Middle frontal gyrus (tissue), 1 donor: ENCODE data around the gene RMI2.

Experiments
- DNase-seq: peaks from one replicate; pipeline ENCODE4 v3.0.0-alpha.2; 2015; ENCODE audit warnings: low spot score; ENCODE audit errors: extremely low spot score

The RMI2 gene

GRCh38 chr16:11380836-11381235, 35.6 kb downstream of the RMI2 start:
- DNase-seq, result no peak

- no peak for DNase-seq
These were observed 38.4 kb downstream of the RMI2 start for GRCh38 chr16:11383481-11384183.

- DNase-seq, result no peak
These were observed 39.1 kb downstream of the RMI2 start for GRCh38 chr16:11384184-11384955.

DNA sequence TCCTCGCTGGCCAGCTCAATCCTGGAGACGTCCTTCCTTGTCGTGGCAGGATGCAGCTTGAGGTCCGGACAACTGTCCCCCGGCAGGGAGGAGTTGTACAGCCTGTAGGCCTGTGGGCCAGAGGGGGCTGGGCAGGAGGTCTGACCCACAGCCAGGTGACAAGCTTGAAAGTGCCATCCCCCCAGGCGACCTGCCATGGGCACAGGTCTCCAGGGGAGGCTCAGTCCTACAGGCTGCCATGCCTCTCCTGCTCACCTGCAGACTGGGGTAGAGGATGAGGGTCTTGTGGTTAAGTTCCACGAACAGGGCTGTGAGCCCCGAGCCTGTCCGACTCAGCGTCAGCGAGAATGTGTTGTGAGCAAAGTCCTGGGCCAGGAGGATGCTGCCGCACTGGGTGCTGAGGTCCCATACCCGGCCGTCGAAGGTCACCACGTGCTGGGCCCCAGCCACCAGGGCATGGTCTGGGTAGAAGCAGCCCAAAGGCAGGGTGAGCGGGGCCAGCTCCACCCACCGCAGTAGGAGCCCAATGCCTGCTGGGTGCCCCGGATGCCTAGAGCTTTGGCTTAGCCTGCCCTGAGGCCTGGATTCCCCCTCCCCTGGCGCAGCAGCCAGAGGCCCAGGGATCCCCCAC, 39.8 kb downstream of the RMI2 start:
- DNase-seq, result no peak

- no peak for DNase-seq
These were observed 40.9 kb downstream of the RMI2 start for GRCh38 chr16:11386054-11386680.

GRCh38 chr16:11386791-11387546, 41.7 kb downstream of the RMI2 start:
- DNase-seq, result no peak

GRCh38 chr16:11389083-11389482, 43.8 kb downstream of the RMI2 start:
- DNase-seq, result no peak

- no peak for DNase-seq
These were observed 44.6 kb downstream of the RMI2 start for GRCh38 chr16:11389631-11390565.

DNA sequence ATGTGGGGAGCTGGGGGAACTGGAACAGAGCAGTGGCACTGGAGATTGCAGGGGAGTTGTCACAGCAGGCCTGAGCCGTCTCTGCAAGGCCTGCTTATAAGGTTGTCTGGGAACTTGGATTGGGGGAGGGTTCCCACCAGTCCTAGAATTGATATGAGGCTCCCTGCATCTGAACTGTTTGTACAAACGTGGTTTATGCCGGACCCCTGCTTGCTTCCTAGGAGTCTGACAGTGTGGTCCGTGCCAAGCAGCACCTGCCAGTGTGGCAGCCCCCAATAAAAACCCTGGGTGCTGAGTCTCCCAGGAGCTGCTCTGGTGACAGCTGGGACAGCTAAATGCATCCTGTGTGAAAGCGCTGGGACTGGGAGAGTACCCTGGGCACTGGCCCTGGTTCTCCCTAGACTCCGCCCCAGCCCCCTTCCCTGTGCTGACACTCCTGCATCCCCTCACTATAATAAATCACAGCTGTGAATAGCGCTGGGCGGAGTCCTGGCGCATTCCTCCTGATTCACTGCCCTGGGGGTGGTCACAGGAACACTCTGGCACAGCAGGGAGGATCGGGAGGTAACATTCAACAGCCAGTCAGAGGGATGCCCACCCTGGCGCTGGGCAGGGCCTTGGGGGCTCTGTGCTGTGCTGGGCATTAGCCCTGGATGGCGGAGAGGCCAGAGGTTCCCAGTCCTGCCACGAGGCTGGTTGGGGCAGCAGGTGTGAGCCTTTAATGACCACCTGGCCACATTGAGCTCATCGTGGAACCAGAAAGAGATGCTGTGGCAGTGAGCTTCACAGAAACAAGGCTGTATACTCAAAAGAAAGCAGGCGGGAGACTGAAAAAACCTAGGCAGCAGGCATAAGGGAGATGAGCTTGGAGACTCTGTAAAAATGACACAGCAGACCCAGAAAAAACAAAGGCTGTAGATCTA, 45.6 kb downstream of the RMI2 start:
- DNase-seq, result no peak

DNA sequence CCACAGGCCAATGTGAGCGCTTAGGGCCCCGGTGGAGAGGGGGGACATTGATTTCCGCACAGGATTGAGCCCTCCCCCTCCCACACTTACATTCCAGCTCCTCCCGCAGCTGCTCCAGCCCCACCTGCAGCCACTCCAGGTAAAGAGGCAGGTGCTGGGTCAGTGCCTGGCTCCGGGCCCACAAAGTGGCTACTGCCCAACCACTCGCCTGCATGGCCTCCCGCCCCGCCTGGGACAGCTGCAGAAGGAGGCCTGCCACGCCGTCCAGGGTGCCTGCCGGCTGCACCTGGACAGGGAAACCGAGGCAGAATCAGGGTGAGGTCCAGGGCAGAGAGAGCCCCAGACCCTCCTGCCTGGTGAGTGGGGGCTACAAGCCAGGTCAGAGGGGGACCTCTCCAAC, 46.3 kb downstream of the RMI2 start:
- DNase-seq, result no peak

DNA sequence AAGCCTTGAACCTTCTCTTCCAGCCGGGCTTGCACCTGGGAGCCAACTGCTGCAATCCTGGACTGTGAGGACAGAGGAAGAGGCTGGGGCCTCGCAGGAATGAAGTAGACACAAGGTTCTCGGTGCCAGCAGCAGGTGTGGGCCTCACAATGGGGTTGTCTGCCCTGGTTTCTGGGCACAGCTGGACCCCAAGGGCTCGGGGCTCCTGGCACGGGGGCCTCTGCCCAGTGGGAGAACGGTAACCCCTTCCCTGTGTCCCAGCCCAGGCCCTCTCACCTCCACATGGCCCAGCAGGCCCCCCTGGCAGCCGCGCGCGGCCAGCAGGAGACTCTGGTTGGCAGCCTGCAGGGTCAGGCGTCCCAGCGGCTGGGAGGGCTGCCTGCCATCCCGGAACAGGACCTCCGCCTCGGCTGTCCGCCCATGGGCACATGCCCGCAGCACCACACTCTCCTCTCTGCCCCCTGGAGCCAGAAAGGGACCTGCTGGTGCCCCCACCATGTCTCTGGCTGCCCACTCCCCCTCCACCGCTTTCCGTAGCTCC, 46.9 kb downstream of the RMI2 start:
- DNase-seq, result no peak

DNA sequence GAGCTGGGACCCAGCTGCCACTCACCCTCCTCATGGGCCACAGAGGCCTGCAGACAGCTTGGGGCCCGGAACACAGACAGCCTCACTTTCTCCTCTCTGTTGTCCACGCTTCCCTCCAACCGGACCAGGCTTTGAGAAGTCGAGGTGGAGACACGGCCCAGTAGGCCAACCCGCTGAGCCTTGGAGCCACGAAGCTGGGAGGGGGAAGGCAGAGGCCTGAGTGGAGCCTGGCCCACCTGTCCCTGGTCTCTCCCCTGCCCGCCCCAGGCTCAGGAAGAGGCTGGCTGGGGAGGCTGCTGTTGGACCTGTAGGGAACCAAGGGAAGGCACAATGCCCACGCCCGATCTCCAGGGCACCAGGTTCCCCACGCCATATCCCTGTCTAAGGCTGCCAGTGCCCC, 48.1 kb downstream of the RMI2 start:
- no peak for DNase-seq

DNA sequence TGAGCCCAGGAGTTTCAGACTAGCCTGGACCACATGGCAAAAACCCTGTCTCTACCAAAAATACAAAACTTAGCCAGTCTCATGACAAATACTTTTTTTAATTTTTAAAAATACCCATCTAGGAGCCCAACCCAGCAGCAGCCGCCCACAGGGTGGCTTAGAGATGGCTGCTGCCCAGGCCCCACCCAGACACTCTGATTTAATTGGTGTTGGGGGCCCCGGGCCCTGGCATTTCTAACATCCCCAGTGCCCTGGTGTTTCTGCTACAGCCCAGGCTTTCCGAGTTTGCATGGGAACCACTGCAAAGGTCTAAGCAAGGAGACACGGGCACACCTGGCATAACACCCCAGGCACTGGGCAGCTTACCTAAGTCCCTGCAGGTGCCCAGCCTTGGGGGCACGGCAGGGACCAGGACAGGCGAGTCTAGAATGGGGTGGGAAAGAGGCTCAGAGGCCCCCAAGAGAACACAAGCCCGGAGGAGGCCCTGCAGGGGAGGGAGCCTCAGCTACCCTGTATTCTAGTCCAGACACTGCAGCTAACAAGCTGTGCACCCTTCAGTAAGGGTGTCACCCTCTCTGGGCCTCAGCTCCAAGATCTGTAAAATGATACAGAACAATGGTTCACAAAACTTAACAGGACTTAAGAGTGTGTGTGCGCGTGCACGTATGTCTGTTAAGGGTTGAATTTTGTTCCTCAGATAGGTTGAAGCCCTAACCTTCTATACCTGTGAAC, 48.8 kb downstream of the RMI2 start:
- no peak for DNase-seq

DNA sequence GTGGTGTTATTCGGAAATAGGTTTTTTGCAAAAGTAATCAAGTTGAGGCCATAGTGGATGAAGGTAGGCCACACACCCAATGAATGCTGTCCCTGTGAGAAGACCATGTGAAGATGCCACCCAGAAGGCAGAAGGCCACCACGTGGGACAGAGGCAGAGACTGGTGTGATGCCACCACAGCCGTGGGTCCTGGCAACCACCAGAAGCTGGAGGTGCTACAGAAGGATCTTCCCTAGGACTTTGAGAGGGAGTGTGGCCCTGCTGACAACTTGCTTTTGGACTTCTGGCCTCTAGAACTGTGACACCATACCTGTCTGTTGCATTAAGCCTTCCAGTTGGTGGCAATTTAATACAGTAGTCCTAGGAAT, 49.3 kb downstream of the RMI2 start:
- no peak for DNase-seq

GRCh38 chr16:11395008-11395948, 50.0 kb downstream of the RMI2 start:
- DNase-seq, result no peak

DNA sequence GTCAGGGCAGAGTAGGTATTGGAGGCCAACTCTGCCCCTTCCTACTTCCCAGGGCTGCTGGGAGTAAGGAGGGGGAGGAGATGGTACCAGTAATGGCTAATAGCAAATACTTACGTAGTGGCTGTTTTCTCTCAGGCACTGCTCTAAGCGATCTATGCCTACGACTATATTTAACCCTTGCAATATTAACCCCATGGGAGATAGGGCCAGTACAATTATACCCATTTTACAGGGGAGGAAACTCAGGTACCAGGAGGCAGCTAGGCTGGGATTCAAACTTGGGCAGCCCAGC, 50.6 kb downstream of the RMI2 start:
- no peak for DNase-seq
